WTC11 (cell line): ENCODE data around the gene TMCC2. TPM values are rescaled to one million over a fixed set of nuclear protein-coding genes. Genes with fewer than 3 reads are reported as not detected.

ENCODE experiments used
- ATAC-seq: fragments of 200-7000 bp; cut with Tn5 transposase; 2 replicates; pipeline ENCODE4 v1.10.0; 2021; ENCODE audit warnings: mild to moderate bottlenecking, moderate library complexity
- CTCF ChIA-PET: fragments of 300-600 bp; sonication (Branson Sonifier 250); formaldehyde crosslinking; loops from one replicate; lab custom pipeline; 2021; ENCODE audit warnings: antibody characterized with exemption; lab: Charles Lee
- POLR2A ChIA-PET: fragments of 350-600 bp; sonication (Branson Sonifier 250); formaldehyde crosslinking; loops from one replicate; lab custom pipeline; 2021; ENCODE audit warnings: antibody characterized with exemption; lab: Charles Lee
- DNase-seq: peaks from one replicate; pipeline ENCODE4 v3.0.0; 2021; ENCODE audit warnings: low spot score
- H3K27ac Mint-ChIP-seq: 2 replicates; pipeline ENCODE4 v1.8.0; 2021; ENCODE audit warnings: mixed read lengths
- H3K27me3 Mint-ChIP-seq: 2 replicates; pipeline ENCODE4 v1.8.0; 2021; ENCODE audit warnings: low read depth, mild to moderate bottlenecking, moderate library complexity, mixed read lengths
- H3K36me3 Mint-ChIP-seq: 2 replicates; pipeline ENCODE4 v1.8.0; 2021; ENCODE audit warnings: mixed read lengths
- H3K4me1 Mint-ChIP-seq: 2 replicates; pipeline ENCODE4 v1.8.0; 2022; ENCODE audit warnings: mixed read lengths
- H3K4me3 Mint-ChIP-seq: 2 replicates; pipeline ENCODE4 v1.8.0; 2021; ENCODE audit warnings: mild to moderate bottlenecking, moderate library complexity, mixed read lengths
- H3K9me3 Mint-ChIP-seq: 2 replicates; pipeline ENCODE4 v1.8.0; 2021; ENCODE audit warnings: mixed read lengths
- FOXK1 ChIP-seq: sonication (generic); formaldehyde crosslinking; IDR thresholded peaks from 2 replicates; pipeline ENCODE4 v1.8.0; 2022; ENCODE audit warnings: mild to moderate bottlenecking, moderate library complexity, missing genetic modification reagents
- GRHL2 ChIP-seq: fragments of 250-450 bp; sonication (Bioruptor Pico); IDR thresholded peaks from 2 replicates; pipeline ENCODE4 v1.8.0; 2022; ENCODE audit warnings: mild to moderate bottlenecking, moderate library complexity; ENCODE audit not compliant: insufficient replicate concordance, severe bottlenecking
- KAT7 ChIP-seq: sonication (generic); formaldehyde crosslinking; IDR thresholded peaks from 2 replicates; pipeline ENCODE4 v1.8.1; 2023; ENCODE audit warnings: missing genetic modification reagents, mild to moderate bottlenecking, borderline replicate concordance
- NR3C1 ChIP-seq: sonication (generic); formaldehyde crosslinking; conservative IDR thresholded peaks from 2 replicates; pipeline ENCODE4 v1.8.1; 2023; ENCODE audit warnings: low read depth, mild to moderate bottlenecking, missing genetic modification reagents
- TCF7 ChIP-seq: sonication (generic); formaldehyde crosslinking; IDR thresholded peaks from 2 replicates; pipeline ENCODE4 v1.8.0; 2022; ENCODE audit warnings: mild to moderate bottlenecking, low read depth, missing genetic modification reagents, moderate library complexity
- ZNF219 ChIP-seq: sonication (generic); formaldehyde crosslinking; IDR thresholded peaks from 2 replicates; pipeline ENCODE4 v1.8.0; 2023; ENCODE audit warnings: missing genetic modification reagents, mild to moderate bottlenecking, borderline replicate concordance
- ZNF396 ChIP-seq: fragments of 250-450 bp; sonication (Bioruptor Pico); IDR thresholded peaks from 2 replicates; pipeline ENCODE4 v1.8.0; 2021; ENCODE audit warnings: mild to moderate bottlenecking, moderate library complexity, borderline replicate concordance
- total RNA-seq: library from RNA; stranded (reverse); gene quantifications from 3 replicates; pipeline ENCODE4 v1.2.3, GENCODE V29; 2021
- TF ChIP-seq, protein P1 (sequence below): sonication (generic); formaldehyde crosslinking; IDR thresholded peaks from 2 replicates; pipeline ENCODE4 v1.8.1; 2022; ENCODE audit warnings: mild to moderate bottlenecking, missing genetic modification reagents, moderate library complexity, borderline replicate concordance
- TF ChIP-seq, protein P2 (sequence below): sonication (generic); formaldehyde crosslinking; conservative IDR thresholded peaks from 2 replicates; pipeline ENCODE4 v1.8.1; 2023; ENCODE audit warnings: mild to moderate bottlenecking, low read depth, missing genetic modification reagents, moderate library complexity
- TF ChIP-seq, protein P3 (sequence below): sonication (generic); formaldehyde crosslinking; IDR thresholded peaks from 2 replicates; pipeline ENCODE4 v1.8.1; 2022; ENCODE audit warnings: low read depth, missing genetic modification reagents, borderline replicate concordance

Gene TMCC2
- total RNA-seq, 1 experiment from 2014 or later, result 9.5 TPM

DNA sequence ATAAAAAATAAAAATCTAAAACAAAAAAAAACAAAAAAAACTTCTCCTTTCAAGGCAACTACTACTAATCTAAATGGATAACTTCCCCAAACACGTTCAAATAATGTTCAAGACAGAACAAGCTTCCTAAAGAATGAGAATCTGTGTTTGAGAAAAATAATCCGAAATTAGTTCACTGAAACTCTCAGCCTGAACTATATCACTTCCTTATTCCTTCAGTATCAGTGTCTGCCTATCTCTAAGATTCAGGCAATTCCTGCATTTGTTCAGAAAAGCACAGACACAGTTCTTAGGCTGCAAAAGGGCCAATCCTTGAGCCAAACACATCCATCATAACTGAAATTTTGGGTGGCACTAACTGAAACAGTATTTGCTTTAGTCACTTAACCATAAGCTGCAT lies 38.6 kb upstream of the TMCC2 start:
- Mint-ChIP-seq H3K4me3 (no peak overlapping the region), H3K27me3 (no peaks in the 10 kb centered on the region), H3K4me1 (peaks cover 71% of the 10 kb centered on the region), H3K36me3 (peaks cover 4% of the 10 kb centered on the region; the same call in 1 of the 2 replicates), H3K27ac (no peak overlapping the region), H3K9me3 (no peaks in the 10 kb centered on the region)
- no peak for TF ChIP-seq KAT7 (CRISPR knock-in tag)
- TF ChIP-seq ZNF219 (CRISPR knock-in tag), result no peak
- no peak for TF ChIP-seq GRHL2 (CRISPR knock-in tag)
- TF ChIP-seq, protein P1, sequence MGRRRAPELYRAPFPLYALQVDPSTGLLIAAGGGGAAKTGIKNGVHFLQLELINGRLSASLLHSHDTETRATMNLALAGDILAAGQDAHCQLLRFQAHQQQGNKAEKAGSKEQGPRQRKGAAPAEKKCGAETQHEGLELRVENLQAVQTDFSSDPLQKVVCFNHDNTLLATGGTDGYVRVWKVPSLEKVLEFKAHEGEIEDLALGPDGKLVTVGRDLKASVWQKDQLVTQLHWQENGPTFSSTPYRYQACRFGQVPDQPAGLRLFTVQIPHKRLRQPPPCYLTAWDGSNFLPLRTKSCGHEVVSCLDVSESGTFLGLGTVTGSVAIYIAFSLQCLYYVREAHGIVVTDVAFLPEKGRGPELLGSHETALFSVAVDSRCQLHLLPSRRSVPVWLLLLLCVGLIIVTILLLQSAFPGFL, result no peak
- TF ChIP-seq, protein P2, sequence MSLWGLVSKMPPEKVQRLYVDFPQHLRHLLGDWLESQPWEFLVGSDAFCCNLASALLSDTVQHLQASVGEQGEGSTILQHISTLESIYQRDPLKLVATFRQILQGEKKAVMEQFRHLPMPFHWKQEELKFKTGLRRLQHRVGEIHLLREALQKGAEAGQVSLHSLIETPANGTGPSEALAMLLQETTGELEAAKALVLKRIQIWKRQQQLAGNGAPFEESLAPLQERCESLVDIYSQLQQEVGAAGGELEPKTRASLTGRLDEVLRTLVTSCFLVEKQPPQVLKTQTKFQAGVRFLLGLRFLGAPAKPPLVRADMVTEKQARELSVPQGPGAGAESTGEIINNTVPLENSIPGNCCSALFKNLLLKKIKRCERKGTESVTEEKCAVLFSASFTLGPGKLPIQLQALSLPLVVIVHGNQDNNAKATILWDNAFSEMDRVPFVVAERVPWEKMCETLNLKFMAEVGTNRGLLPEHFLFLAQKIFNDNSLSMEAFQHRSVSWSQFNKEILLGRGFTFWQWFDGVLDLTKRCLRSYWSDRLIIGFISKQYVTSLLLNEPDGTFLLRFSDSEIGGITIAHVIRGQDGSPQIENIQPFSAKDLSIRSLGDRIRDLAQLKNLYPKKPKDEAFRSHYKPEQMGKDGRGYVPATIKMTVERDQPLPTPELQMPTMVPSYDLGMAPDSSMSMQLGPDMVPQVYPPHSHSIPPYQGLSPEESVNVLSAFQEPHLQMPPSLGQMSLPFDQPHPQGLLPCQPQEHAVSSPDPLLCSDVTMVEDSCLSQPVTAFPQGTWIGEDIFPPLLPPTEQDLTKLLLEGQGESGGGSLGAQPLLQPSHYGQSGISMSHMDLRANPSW (CRISPR knock-in tag), result no peak
- no peak for DNase-seq
- POLR2A ChIA-PET, result no interaction called here
- no peak for ATAC-seq
- CTCF ChIA-PET, result interaction anchor here (1.6 to 2.3 kb wide), 2 partner anchors 40 to 48 kb away, joined by 6 read pairs; no protein-coding TSS in a partner anchor

- peak overlapping the region; percentile 51 for H3K4me3 Mint-ChIP-seq
- peaks cover 4% of the 10 kb centered on the region; the same call in 1 of the 2 replicates for H3K36me3 Mint-ChIP-seq
- peak; percentile 5; the same call in 1 of the 2 replicates for ATAC-seq
- no peaks in the 10 kb centered on the region for H3K9me3 Mint-ChIP-seq
- no peak for TF ChIP-seq GRHL2 (CRISPR knock-in tag)
- TF ChIP-seq, all 79 proteins: peak for 0
- Mint-ChIP-seq H3K27me3 (no peaks in the 10 kb centered on the region), H3K4me1 (peaks cover 80% of the 10 kb centered on the region), H3K27ac (peak overlapping the region; percentile 89)
- CTCF ChIA-PET, result interaction anchor here (0.7 to 2.5 kb wide), 6 partner anchors 38 to 163 kb away, joined by 4 to 10 read pairs (median 7); no protein-coding TSS in a partner anchor
- POLR2A ChIA-PET, result interaction anchor here (0.7 to 1.1 kb wide), 2 partner anchors 12 to 129 kb away, joined by 4 to 9 read pairs; no protein-coding TSS in a partner anchor
- DNase-seq, result no peak
Observed at GRCh38 chr1:205190845-205191577, 36.7 kb upstream of the TMCC2 start.

DNA sequence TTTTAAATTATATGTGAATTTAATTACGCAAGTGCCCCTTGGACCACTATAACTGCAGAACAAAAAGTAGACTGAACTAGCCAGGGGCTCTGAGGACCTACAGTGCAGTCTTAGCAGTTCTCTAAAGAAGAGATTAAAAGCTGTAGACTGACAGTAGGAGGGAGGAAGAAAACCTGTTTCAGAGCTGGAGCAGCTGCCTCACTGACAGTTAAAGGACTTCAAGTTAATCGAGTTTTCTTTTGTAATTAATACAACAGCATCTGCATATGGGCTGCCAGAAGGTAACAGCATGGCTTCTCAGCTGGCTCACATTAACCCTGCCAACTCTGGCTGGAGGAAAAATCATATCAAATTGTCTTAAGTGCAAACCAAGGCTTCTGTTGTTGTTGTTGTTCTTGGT lies 36.1 kb upstream of the TMCC2 start:
- TF ChIP-seq, protein P2 (CRISPR knock-in tag), result no peak
- TF ChIP-seq FOXK1 (0 out of 2 replicates have a peak, but pooled peaks have one; percentile 17), NR3C1 (CRISPR knock-in tag) (no peak), TCF7 (CRISPR knock-in tag) (no peak), ZNF396 (no peak)
- TF ChIP-seq, protein P3, sequence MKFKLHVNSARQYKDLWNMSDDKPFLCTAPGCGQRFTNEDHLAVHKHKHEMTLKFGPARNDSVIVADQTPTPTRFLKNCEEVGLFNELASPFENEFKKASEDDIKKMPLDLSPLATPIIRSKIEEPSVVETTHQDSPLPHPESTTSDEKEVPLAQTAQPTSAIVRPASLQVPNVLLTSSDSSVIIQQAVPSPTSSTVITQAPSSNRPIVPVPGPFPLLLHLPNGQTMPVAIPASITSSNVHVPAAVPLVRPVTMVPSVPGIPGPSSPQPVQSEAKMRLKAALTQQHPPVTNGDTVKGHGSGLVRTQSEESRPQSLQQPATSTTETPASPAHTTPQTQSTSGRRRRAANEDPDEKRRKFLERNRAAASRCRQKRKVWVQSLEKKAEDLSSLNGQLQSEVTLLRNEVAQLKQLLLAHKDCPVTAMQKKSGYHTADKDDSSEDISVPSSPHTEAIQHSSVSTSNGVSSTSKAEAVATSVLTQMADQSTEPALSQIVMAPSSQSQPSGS (CRISPR knock-in tag), result no peak
- ChIA-PET CTCF (interaction anchor here (0.9 to 2.5 kb wide), 7 partner anchors 8 to 163 kb away, joined by 4 to 10 read pairs (median 7); no protein-coding TSS in a partner anchor), POLR2A (interaction anchor here (1.1 kb wide), 1 partner anchor 130 kb away, joined by 4 read pairs; no protein-coding TSS in a partner anchor)
- H3K4me1 Mint-ChIP-seq, result peaks cover 80% of the 10 kb centered on the region
- H3K27ac Mint-ChIP-seq, result peak overlapping the region; percentile 94
- no peaks in the 10 kb centered on the region; the same call in 1 of the 2 replicates for H3K36me3 Mint-ChIP-seq
- DNase-seq (no peak), ATAC-seq (peak; percentile 59)
- peak overlapping the region; percentile 52 for H3K4me3 Mint-ChIP-seq
- H3K9me3 Mint-ChIP-seq, result no peaks in the 10 kb centered on the region
- no peaks in the 10 kb centered on the region for H3K27me3 Mint-ChIP-seq
